GM21619 (cell line): ENCODE results near the gene BCL2A1.
A peak's percentile ranks its signal among the peaks of the same experiment; 100 is the strongest.
"Not testable (repeated sequence)": the region's sequence is repeated elsewhere in the genome, so short reads cannot be mapped to it uniquely, and the experiment has no call there.

Source experiments
- ATAC-seq: cut with Tn5 transposase; IDR thresholded peaks from one replicate; pipeline ENCODE4 v1.9.1; 2021; ENCODE audit not compliant: unreplicated experiment

Gene BCL2A1

GRCh38 chr15:79926116-79926515 is 44.9 kb downstream of the BCL2A1 start:
- ATAC-seq = not testable (repeated sequence)

DNA sequence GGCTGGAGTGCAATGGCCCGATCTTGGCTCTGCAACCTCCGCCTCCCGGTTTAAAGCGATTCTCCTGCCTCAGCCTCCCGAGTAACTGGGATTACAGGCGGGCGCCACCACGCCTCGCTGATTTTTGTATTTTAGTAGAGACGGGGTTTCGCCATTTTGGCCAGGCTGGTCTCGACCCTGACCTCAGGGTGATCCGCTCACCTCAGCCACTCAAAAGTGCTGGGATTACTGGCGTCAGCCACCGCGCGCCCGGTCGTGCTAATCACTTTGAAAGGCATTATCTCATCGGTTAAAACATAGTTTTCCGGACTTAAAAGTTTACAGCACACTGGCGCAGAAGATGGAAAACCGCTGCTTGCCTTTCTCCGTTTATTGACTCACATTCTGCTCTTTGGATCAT is 46.6 kb downstream of the BCL2A1 start:
- ATAC-seq = no peak

GRCh38 chr15:79923515-79924169 is 47.4 kb downstream of the BCL2A1 start:
- peak; percentile 96 for ATAC-seq

GRCh38 chr15:79923079-79923514 is 47.9 kb downstream of the BCL2A1 start:
- peak; percentile 40 for ATAC-seq

GRCh38 chr15:79922512-79923078 is 48.4 kb downstream of the BCL2A1 start:
- ATAC-seq = no peak

- ATAC-seq = no peak
These were observed 51.1 kb downstream of the BCL2A1 start for GRCh38 chr15:79919749-79920511.

GRCh38 chr15:79919090-79919748 is 51.8 kb downstream of the BCL2A1 start:
- ATAC-seq = no peak

DNA sequence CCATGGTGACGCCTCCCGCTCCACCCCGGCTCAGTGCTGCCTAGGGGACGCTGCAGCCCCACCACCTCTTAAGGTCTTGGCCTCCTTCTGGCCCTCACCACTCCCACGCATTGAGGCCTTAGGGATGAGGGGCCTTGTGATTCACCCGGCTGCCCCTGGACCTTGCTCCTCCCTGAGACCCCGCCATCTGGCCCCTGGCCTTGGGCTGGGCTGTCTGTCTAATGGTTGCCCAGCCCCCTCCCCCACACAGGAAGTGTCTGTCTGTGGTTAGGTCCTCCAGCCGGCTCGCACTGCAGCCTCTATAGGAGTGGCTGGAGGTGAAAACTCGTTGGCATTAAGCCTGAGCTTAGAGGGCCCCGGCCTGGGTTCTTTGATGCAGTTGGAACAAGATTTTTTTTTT is 52.7 kb downstream of the BCL2A1 start:
- no peak for ATAC-seq

GRCh38 chr15:79916502-79917132 is 54.4 kb downstream of the BCL2A1 start:
- no peak for ATAC-seq

DNA sequence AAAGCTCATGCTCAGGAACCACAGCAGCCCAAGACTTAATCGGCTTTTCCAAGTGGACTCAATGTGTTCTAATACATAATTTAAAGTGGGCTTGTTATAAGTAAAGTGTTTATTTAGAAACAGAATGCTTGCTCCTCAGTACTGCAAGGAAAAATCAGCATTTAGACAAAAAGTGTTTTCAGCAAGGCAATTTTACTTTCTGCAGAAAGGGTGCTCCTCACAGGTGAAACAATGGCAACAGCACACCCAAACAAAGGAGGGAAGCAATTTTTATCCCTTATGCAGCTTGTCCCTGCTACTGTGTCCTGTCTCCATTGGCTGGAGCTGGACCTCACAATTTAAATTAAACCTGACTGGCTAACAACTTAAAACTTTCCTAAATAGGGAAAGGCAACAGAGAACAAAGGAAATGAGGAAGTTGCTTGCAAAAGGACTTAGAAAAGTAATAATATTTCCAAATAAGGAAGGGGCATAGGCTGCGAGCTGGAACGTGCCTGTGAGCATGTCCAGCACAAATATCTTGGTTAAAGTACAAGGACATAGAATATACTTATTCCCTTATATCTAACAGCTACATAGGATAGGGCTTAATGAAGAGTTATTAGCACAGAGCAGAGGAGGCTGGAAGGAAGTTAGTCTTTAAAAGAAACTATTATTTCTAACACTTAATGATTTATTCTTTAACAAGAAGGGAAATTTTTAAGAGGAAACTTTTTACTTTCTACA is 55.1 kb downstream of the BCL2A1 start:
- not testable (repeated sequence) for ATAC-seq

DNA sequence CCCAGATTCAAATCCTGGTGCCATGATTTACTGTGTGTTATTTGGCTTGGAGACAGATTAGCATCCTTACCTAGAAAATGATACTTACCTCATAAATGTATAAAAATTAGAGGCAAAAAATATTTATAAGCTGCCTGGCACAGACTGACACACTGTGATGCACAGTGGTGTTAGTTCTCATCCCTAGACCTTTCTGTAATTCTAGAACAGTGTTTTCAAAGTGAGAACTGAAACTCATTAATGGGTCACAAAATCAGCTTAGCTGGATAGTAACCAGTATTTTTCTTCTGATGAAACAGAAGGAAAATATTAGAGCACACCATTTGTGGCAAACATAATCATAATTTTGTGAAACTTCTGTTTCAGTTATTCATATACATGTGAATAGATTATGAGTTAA is 56.3 kb downstream of the BCL2A1 start:
- no peak for ATAC-seq
